Ovary (tissue), 9 donors: ENCODE data around the gene ADCK2. TPM values are rescaled to one million over a fixed set of nuclear protein-coding genes. Genes with fewer than 3 reads are reported as not detected.

Experiments
- DNase-seq, 5 donors: peaks; one replicate each; pipeline ENCODE4 v3.0.0-alpha.2; 2019 to 2020
- H3K27ac ChIP-seq, 2 donors: fragments of 200-600 bp; one replicate each; pipeline versions ENCODE4 v1.5.1 to v1.8.0; 2019 to 2022
- H3K27me3 ChIP-seq: fragments of 200-600 bp; one replicate; pipeline ENCODE4 v1.8.0; 2022
- H3K36me3 ChIP-seq: fragments of 200-600 bp; sonication (generic); one replicate; pipeline ENCODE4 v1.5.1; 2019
- H3K4me1 ChIP-seq: one replicate; pipeline ENCODE4 v1.8.1; 2013; ENCODE audit warnings: mild to moderate bottlenecking, moderate library complexity; ENCODE audit not compliant: insufficient read depth
- H3K4me3 ChIP-seq: fragments of 200-600 bp; sonication (generic); one replicate; pipeline ENCODE4 v1.5.1; 2017
- H3K9me3 ChIP-seq, 2 donors: fragments of 200-600 bp in 1 of 2; sonication (generic) in 1 of 2; one replicate each; pipeline versions ENCODE4 v1.5.1 to v1.8.1; 2013 to 2019; ENCODE audit warnings: mild to moderate bottlenecking in 1 of 2, moderate library complexity in 1 of 2
- EP300 ChIP-seq: sonication (generic); formaldehyde crosslinking; IDR thresholded peaks from one replicate; pipeline ENCODE4 v1.6.1; 2017; ENCODE audit warnings: antibody characterized with exemption
- POLR2A ChIP-seq: fragments of 450-650 bp; IDR thresholded peaks from one replicate; pipeline ENCODE4 v1.6.1; 2017; ENCODE audit warnings: antibody characterized with exemption, mild to moderate bottlenecking, moderate library complexity
- WGBS, 3 donors: extraction: QIAGEN DNeasy Blood & Tissue Kit in 1 of 3; methylation state at CpG; one replicate each; pipeline versions ENCODE4 v1.1.5 to v1.1.7; 2013 to 2017; 5-methylcytosine and 5-hydroxymethylcytosine counted together
- intact Hi-C, 4 donors: fragments of 100-400 bp; cut with DNase I; formaldehyde crosslinking; loops; one replicate each; pipeline versions ENCODE4 v1.11.0 to v1.15.1; 2022 to 2023
- polyA plus RNA-seq, 2 donors: library from polyadenylated mRNA; stranded (reverse); fragments of 200-250 nt in 1 of 2; fragments of 350-450 nt in 1 of 2; fragmentation: Illumina TruSeq in 1 of 2; extraction: RNeasy Lipid Tissue Mini Kit (QIAGEN cat#74804) in 1 of 2; gene quantifications; one replicate each; pipeline ENCODE4 v1.2.3, GENCODE V29; 2013 to 2014
- total RNA-seq, 7 donors: library from RNA; depleted of rRNA in 2 of 7; stranded (reverse); fragments of >200 nt in 2 of 7; fragmentation: NEBNext Ultra II Directional in 3 of 7; extraction: Animal tissue kit (Norgen Biotek cat#: 25700) in 3 of 7; gene quantifications; one replicate each; pipeline versions ENCODE4 v1.1.0 to v1.2.4, GENCODE V29; 2016 to 2023
- TF ChIP-seq, protein P1 (sequence below), 3 donors: fragments of 450-650 bp in 2 of 3; fragments of 200-600 bp in 1 of 3; IDR thresholded peaks; one replicate each; pipeline versions ENCODE4 v1.5.1 to v1.8.0; 2016 to 2022; ENCODE audit warnings: antibody characterized with exemption in 3 of 3, mild to moderate bottlenecking in 1 of 3
- donor health status: DM: no; HTN: no; CAD: no; lungs with moderate emphysema.
- donor health status: DM: no; HTN: no; CAD: no.
- donor health status: Bipolar disorder and iron deficiency.
- donor health status: DM: yes; HTN: yes; CAD: no.
- donor health status: DM: no; HTN: no; CAD: no.
- donor health status: DM: yes; HTN: yes; CAD: no.

ADCK2 gene
- total and polyA plus RNA-seq, 9 donors = 12.0 to 22.5 (median 19.1) TPM

DNA sequence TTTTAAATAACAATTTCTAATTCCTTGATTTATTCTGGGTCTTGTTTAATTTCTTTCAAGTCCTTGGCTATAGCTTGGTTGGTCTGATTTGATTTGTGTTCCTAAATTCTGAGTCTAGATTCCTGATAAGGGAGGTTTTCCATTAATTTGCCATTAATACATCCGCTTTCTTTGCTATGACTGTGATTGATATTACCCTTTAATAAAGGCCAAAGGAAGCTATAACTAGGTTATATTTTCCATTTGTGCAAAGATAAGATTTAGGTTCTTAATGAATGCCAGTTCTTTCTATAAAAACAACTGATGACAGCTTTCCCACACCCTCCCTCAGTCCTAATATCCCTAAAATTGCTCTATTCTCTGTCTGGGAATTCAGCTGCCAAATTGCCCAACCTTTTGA, 52.0 kb downstream of the ADCK2 start:
- TF ChIP-seq, protein P1, sequence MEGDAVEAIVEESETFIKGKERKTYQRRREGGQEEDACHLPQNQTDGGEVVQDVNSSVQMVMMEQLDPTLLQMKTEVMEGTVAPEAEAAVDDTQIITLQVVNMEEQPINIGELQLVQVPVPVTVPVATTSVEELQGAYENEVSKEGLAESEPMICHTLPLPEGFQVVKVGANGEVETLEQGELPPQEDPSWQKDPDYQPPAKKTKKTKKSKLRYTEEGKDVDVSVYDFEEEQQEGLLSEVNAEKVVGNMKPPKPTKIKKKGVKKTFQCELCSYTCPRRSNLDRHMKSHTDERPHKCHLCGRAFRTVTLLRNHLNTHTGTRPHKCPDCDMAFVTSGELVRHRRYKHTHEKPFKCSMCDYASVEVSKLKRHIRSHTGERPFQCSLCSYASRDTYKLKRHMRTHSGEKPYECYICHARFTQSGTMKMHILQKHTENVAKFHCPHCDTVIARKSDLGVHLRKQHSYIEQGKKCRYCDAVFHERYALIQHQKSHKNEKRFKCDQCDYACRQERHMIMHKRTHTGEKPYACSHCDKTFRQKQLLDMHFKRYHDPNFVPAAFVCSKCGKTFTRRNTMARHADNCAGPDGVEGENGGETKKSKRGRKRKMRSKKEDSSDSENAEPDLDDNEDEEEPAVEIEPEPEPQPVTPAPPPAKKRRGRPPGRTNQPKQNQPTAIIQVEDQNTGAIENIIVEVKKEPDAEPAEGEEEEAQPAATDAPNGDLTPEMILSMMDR (IDR thresholded peaks at IDR 0.05) = no peak
- TF ChIP-seq EP300 = no peak
- TF ChIP-seq POLR2A = no peak
- intact Hi-C loops = no loop called here
- WGBS, 3 donors = 94 to 98% (median 97%) methylated on average over 1 of the region's 1 CpG
- no peak for DNase-seq
- no peak overlapping the region for H3K27ac ChIP-seq
- no peaks in the 10 kb centered on the region for H3K27me3 ChIP-seq
- H3K4me1 ChIP-seq = no peaks in the 10 kb centered on the region
- H3K4me3 ChIP-seq = no peak overlapping the region
- no peaks in the 10 kb centered on the region for H3K36me3 ChIP-seq
- H3K9me3 ChIP-seq = no peaks in the 10 kb centered on the region

- H3K9me3 ChIP-seq = no peaks in the 10 kb centered on the region
- intact Hi-C loops = no loop called here
- H3K4me1 ChIP-seq = no peaks in the 10 kb centered on the region
- WGBS, 3 donors = 64 to 72% (median 65%) methylated on average over 2 of the region's 2 CpGs
- H3K27ac ChIP-seq = no peak overlapping the region
- H3K27me3 ChIP-seq = no peaks in the 10 kb centered on the region
- no peaks in the 10 kb centered on the region for H3K36me3 ChIP-seq
- TF ChIP-seq POLR2A = no peak
- no peak for TF ChIP-seq EP300
- TF ChIP-seq, protein P1 (IDR thresholded peaks at IDR 0.05) = no peak
- no peak for DNase-seq
- no peak overlapping the region for H3K4me3 ChIP-seq
These were observed 53.5 kb downstream of the ADCK2 start for GRCh38 chr7:140726281-140726680.

- intact Hi-C loops = no loop called here
- WGBS, 3 donors = 96 to 97% (median 97%) methylated on average over 2 of the region's 2 CpGs
- no peaks in the 10 kb centered on the region for H3K9me3 ChIP-seq
- DNase-seq = no peak
- H3K4me1 ChIP-seq = no peaks in the 10 kb centered on the region
- H3K4me3 ChIP-seq = no peak overlapping the region
- no peaks in the 10 kb centered on the region for H3K27me3 ChIP-seq
- no peak for TF ChIP-seq EP300
- TF ChIP-seq POLR2A = no peak
- TF ChIP-seq, protein P1 (IDR thresholded peaks at IDR 0.05) = no peak
- H3K27ac ChIP-seq = no peak overlapping the region
- no peaks in the 10 kb centered on the region for H3K36me3 ChIP-seq
These were observed 59.7 kb downstream of the ADCK2 start for GRCh38 chr7:140732416-140732815.

DNA sequence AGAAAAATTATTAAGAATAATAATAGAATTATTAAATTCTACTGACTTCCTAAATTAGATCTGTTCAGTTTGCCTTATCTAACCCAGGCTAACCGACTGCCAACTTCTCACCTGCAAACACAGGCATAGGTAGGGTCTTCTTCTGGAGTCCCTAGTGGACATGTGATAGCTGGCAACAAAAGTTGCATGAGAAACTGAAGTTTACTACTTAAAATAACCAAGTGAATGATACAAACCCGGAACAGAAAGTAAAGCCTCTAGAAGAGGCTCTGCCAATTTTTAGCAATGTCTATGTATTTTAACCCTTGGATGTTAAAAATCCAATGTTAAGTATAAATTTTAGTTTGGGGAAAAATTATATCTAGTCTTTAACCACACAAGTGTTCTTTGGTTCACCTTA, 61.4 kb downstream of the ADCK2 start:
- no peaks in the 10 kb centered on the region for H3K27me3 ChIP-seq
- WGBS, 3 donors = 55 to 59% (median 56%) methylated on average over 2 of the region's 2 CpGs
- H3K4me3 ChIP-seq = no peak overlapping the region
- H3K27ac ChIP-seq = no peak overlapping the region
- no peaks in the 10 kb centered on the region for H3K36me3 ChIP-seq
- H3K4me1 ChIP-seq = no peaks in the 10 kb centered on the region
- no peak for DNase-seq
- TF ChIP-seq POLR2A (no peak), EP300 (no peak)
- TF ChIP-seq, protein P1 (IDR thresholded peaks at IDR 0.05) = no peak
- intact Hi-C loops = no loop called here
- H3K9me3 ChIP-seq = no peaks in the 10 kb centered on the region

- H3K9me3 ChIP-seq = no peaks in the 10 kb centered on the region
- H3K4me3 ChIP-seq = no peak overlapping the region
- no peak for DNase-seq
- intact Hi-C loops = no loop called here
- no peak overlapping the region for H3K27ac ChIP-seq
- H3K36me3 ChIP-seq = no peaks in the 10 kb centered on the region
- H3K4me1 ChIP-seq = no peaks in the 10 kb centered on the region
- TF ChIP-seq POLR2A = no peak
- H3K27me3 ChIP-seq = no peaks in the 10 kb centered on the region
- 96 to 97% (median 96%) methylated on average over 2 of the region's 2 CpGs for WGBS, 3 donors
These were observed 62.0 kb downstream of the ADCK2 start for GRCh38 chr7:140734729-140735128.
